Activated CD4-positive, alpha-beta T cell treated with anti-CD3 and anti-CD28 coated beads for 48 hours (primary cell): Measurements from ENCODE around the gene TSC22D3.

Experiments
- DNase-seq: peaks from one replicate; pipeline ENCODE4 v3.0.0-alpha.2; 2020

Gene TSC22D3

GRCh38 chrX:107729558-107730297 is 45.9 kb downstream of the TSC22D3 start:
- peak; percentile 13 for DNase-seq

DNA sequence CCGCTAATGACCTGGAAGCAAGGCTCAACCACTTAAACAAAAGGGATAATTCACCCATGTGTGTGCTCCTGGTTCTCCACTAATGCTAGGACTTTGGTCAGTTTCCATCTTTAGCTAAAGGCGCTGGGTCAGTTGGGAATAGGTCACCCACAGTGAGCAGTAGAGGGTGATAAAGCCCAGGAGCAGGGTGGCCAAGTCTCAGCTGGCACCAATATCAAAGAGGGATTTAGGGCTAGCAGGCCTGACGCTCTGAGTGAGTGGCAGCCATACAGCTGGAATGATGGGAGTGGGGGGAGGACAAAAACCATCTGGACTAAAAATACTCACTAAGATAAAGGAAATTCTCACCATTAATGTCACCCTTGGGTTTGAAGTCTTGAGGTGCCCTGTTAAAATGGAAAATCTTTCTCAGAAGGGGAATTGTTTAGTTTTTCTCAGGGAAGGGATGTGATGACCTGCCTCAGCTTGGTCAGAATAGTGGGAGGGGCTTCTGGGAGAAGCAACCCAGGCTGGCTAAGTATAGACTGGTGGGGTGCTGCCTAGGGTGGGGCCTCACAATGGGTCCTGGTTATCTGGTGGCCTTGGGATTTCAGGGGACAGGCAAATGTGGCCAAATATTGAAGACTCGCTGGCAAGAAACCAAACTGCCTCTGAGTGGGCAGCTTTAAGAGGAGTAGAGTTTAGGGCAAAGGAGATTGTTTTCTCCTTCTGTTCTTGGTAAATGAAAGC is 47.1 kb downstream of the TSC22D3 start:
- no peak for DNase-seq

- no peak for DNase-seq
These were observed 48.6 kb downstream of the TSC22D3 start for GRCh38 chrX:107726816-107727534.

DNA sequence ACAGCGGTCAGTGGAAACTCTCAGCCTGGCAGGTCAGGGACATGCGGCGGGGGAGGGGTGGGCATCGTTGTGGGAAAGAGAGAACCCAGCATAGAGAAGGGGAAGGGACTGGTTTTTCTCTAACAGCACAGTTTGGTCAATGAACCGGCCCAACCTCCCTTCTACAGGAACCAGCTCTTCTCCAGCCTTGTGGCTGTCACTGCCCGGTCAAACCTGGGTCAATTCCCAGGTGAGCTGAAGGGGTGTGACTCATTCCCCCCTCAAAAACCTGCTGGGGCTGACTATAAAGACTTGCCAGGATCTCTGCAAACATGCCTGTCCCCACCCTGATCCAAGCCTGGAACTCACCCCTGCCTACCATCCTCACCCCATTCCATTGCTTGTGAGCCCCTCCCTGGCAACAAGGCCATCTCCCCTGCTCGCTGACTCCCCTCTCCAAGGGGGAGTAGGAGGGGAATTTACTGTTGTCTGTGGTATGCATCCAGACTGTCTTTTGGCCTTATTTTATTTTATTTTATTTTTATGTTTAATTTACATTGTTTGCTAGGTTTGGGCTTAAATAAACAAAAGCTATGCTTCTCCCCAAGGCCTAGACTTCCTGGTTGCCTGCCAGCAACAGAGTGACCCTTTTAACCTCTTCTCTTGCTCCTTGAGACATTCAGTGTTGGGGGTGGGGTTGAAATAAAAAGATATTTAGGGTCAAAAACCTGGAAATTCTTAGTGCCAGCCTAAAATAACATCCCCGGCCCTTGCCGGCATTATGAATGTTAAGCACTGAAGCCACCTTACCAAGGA is 49.6 kb downstream of the TSC22D3 start:
- no peak for DNase-seq

DNA sequence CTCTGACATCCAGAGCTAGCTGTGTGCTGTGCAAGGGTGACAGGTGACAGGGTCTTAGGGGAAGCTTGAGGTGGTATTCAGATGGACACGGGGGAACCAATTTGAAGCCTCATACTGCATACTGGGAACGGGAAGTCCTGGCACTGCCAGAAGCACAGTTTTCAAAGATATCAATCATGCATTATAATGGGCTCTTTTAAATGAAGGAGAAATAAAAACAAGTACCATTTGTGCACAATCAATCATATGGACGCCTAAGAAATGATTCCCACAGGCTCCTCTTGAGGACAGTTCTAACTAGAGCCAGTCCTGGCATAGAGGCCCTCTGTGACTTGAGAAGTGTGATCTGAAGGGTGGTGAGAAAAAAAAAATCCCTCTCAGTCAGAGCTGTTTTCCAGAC is 50.9 kb downstream of the TSC22D3 start:
- DNase-seq = no peak

GRCh38 chrX:107723511-107723910 is 52.1 kb downstream of the TSC22D3 start:
- DNase-seq = no peak

GRCh38 chrX:107721966-107722707 is 53.5 kb downstream of the TSC22D3 start:
- no peak for DNase-seq

GRCh38 chrX:107721318-107721717 is 54.3 kb downstream of the TSC22D3 start:
- no peak for DNase-seq

GRCh38 chrX:107718156-107718621 is 57.4 kb downstream of the TSC22D3 start:
- peak; percentile 77 for DNase-seq

GRCh38 chrX:107716816-107717700 is 58.5 kb downstream of the TSC22D3 start:
- DNase-seq = peak; percentile 83

GRCh38 chrX:107716118-107716684 is 59.4 kb downstream of the TSC22D3 start:
- peak; percentile 16 for DNase-seq

DNA sequence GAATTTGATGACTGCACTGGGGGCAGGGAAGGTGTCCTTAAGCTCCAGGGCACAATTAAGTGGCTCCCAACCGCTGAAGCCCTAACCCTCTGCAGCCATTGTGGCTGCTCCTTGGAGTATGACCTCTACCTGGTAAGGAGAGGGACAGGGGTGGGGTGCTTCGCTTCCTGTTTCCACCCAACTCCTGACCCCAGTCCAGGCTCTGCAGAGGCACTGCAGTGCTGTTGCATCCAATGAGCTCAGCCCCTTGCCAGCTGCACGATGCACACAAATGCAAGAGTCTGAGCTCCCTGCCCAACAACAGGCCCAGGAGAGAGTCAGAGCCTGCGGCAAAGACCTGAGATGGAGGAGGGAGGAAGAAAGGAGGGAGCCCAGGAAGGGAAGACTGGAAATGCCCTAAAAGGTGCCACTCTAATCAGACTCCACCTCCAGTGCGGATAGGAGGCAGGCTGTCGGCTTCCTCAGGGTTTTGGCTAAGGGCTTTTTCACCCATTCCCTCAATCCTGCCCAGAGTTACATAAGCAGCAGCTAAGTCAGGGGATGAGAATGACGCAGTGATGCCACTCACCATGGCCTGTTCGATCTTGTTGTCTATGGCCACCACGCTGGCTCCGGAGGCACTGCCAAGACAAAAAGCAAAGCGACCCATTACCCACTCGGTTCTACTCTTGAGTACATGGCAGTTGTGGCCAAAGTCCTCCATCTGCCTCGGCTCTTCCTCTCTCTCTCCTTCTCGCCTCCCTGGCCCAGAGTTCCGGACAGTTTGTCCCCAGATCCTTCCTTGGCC is 60.1 kb downstream of the TSC22D3 start:
- no peak for DNase-seq

DNA sequence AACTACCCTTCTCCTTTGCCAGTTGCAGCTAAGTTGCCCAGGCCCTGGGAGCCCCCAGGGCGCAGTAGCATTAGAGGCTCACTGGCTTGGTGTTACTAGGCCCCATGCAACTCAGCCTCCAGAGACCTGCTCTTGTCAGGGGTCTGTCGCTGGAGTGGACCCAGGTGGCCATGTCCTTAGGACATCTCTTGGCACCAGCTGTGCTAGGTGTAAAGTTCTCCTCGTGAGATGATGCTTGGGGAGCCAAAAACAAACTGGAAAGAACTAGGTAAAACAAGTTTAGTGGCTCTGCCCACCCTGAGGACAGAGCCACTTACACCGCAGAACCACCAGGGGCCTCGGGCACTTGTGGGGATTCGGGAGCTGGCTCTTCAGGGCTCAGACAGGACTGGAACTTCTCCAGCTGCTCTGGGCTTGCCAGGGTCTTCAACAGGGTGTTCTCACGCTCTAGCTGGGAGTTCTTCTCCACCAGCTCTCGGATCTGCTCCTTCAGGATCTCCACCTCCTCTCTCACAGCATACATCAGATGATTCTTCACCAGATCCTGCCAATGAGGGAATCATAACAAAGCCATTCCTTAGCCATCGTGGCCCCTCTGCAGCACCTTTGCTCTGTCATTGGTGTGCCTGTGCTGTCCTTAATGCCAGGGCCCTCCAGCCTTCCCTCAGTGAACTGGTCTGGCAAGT is 61.2 kb downstream of the TSC22D3 start:
- peak; percentile 9 for DNase-seq

GRCh38 chrX:107713543-107714205 is 61.9 kb downstream of the TSC22D3 start:
- DNase-seq = no peak

DNA sequence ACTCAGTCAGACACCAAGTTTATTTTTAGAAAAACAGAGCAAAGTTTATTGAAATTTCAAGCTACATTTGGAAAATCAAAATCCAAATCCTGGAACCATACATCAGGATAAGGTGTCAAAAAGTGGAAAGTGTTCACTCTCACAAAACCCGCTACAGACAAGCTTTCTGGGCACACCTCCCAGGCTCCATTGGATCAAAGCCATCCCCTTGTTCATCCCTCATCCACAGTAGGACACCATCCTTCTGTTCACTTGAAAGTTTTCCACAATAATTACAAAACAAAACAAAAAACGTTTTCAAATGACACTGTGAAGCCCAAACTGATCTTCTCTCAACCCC is 62.4 kb downstream of the TSC22D3 start:
- no peak for DNase-seq

DNA sequence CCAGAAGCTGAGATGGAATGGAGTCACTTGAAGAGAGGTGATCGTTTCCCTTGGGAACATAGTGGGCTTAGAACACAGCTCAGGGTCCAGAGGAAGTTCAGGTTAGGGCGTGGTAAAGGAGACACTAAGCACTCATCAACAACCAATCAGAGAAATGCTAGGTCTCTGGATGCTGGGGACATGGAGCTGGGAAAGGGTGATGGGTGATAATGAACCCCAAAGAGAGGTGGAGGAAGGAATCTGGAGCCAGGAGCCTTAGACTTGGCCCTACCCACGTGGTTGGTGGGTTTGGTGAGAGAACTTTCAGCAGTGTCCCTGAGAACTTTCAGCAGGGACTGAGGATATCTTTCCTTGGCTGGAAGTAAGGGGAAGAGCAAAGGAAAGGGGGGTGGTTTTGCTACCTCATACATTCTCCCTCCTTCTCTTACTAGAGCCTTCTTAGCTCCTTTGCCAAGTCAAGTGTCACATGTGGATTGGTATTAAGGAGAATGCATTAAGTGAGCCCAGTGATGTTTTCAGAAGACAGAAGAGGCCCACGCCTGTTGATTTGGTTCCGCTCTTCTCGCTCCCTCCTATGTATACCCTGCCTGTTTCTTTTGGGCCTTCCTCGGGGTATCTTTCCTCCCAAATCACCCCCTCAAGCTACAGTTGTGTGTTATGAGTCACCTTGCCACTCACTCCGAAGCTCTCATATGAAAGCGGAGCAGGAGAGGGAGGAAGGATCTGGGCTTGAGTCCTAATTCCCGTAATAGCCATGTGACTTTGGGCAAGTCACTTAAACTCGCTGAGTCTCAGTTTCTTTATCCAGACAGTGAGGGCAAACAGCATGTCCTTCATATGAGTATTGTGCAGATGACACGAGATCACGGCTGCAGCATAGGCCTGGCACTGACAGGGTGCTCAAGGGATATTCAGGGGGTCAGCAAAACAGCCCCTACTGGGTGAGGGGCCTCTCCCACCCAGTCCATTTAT is 63.1 kb downstream of the TSC22D3 start:
- no peak for DNase-seq

DNA sequence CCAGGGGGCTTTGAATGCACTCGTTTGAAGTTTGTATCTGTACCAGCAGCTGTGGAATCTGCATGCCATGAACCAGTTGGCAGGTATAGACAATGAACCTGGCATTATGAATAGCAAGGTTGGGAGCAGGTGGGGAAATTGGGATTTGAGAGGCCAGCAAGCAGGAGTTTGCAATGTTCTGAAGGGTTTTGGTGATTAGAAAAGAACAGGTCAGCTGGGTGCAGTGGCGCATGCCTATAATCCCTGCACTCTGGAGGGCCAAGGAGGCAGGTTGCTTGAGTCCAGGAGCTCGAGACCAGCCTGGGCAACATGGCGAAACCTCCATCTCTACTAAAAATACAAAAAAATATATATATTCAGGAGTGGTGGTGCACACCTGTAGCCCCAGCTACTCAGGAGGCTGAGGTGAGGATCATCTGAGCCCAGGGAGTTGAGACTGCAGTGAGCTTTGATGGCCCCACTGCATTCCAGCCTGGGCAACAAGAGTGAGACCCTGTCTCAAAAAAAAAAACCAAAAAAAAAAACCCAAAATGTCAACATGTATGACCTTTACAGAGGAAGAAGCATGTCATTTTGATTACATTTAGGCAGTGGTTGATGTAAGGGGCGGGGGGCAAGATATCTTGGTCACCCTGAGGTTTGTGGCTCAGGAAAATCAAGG is 63.9 kb downstream of the TSC22D3 start:
- DNase-seq = no peak
